Inflammatory macrophage treated with lipopolysaccharide for 4 hours (primary cell): ENCODE results near the gene TTBK1.

ENCODE experiments used
- DNase-seq: peaks from one replicate; pipeline ENCODE4 v3.0.0-alpha.2; 2020

The TTBK1 gene

GRCh38 chr6:43256670-43257366 lies 13.5 kb downstream of the TTBK1 start:
- DNase-seq: no peak

- DNase-seq: peak; percentile 21
Observed at GRCh38 chr6:43257367-43258145, 14.3 kb downstream of the TTBK1 start.

- DNase-seq: no peak
Observed at GRCh38 chr6:43258180-43258579, 14.9 kb downstream of the TTBK1 start.

- no peak for DNase-seq
Observed at GRCh38 chr6:43258807-43259686, 15.8 kb downstream of the TTBK1 start.

- DNase-seq: no peak
Observed at GRCh38 chr6:43260791-43261190, 17.5 kb downstream of the TTBK1 start.

GRCh38 chr6:43261198-43261597 lies 17.9 kb downstream of the TTBK1 start:
- no peak for DNase-seq

GRCh38 chr6:43262000-43262779 lies 18.9 kb downstream of the TTBK1 start:
- no peak for DNase-seq

GRCh38 chr6:43262780-43263313 lies 19.6 kb downstream of the TTBK1 start:
- DNase-seq: no peak

GRCh38 chr6:43263314-43264178 lies 20.3 kb downstream of the TTBK1 start:
- peak; percentile 78 for DNase-seq

GRCh38 chr6:43264599-43265145 lies 21.4 kb downstream of the TTBK1 start:
- peak; percentile 52 for DNase-seq

- DNase-seq: no peak
Observed at GRCh38 chr6:43265564-43265963, 22.3 kb downstream of the TTBK1 start.

- DNase-seq: no peak
Observed at GRCh38 chr6:43267619-43268354, 24.5 kb downstream of the TTBK1 start.

GRCh38 chr6:43268355-43268700 lies 25.0 kb downstream of the TTBK1 start:
- DNase-seq: peak; percentile 7

- no peak for DNase-seq
Observed at GRCh38 chr6:43268782-43269272, 25.5 kb downstream of the TTBK1 start.

GRCh38 chr6:43269273-43270007 lies 26.2 kb downstream of the TTBK1 start:
- no peak for DNase-seq

GRCh38 chr6:43271103-43271815 lies 28.0 kb downstream of the TTBK1 start:
- DNase-seq: no peak

GRCh38 chr6:43271944-43272343 lies 28.7 kb downstream of the TTBK1 start:
- DNase-seq: no peak

GRCh38 chr6:43273707-43274106 lies 30.4 kb downstream of the TTBK1 start:
- no peak for DNase-seq
